H1 (cell line): ENCODE data around the gene TRIP13. TPM values are rescaled to one million over a fixed set of nuclear protein-coding genes. Genes with fewer than 3 reads are reported as not detected.

ENCODE experiments used
- BACH1 ChIP-seq: IDR thresholded peaks from 2 replicates; pipeline ENCODE4 v1.6.1; 2012; ENCODE audit warnings: low read length, improper control_type of control experiment
- MAFK ChIP-seq: IDR thresholded peaks from 2 replicates; pipeline ENCODE4 v1.6.1; 2012; ENCODE audit warnings: low read depth, mild to moderate bottlenecking, improper control_type of control experiment, low read length
- SIRT6 ChIP-seq: IDR thresholded peaks from one replicate; pipeline ENCODE4 v1.7.1; 2012; ENCODE audit warnings: low read length, inconsistent platforms
- SP2 ChIP-seq: IDR thresholded peaks from 2 replicates; pipeline ENCODE4 v1.6.1; 2012; ENCODE audit warnings: mild to moderate bottlenecking, low read length, inconsistent platforms
- TEAD4 ChIP-seq: IDR thresholded peaks from 2 replicates; pipeline ENCODE4 v1.6.1; 2012; ENCODE audit warnings: low read depth, low read length, inconsistent platforms, mixed read lengths
- polyA plus RNA-seq, 7 experiments: library from polyadenylated mRNA; depleted of rRNA in 3 of 7; stranded (reverse) in 5 of 7; unstranded in 2 of 7; fragments of >200 nt in 5 of 7; fragments of 200-250 nt in 2 of 7; gene quantifications; 1 replicate in 5 of 7; 2 replicates in 1 of 7; 4 replicates in 1 of 7; pipeline versions ENCODE4 v1.2.1 to v1.2.3, GENCODE V29; 2011 to 2013; ENCODE audit warnings: missing spikeins in 2 of 7, mixed read lengths in 2 of 7
- total RNA-seq: library from RNA; stranded (reverse); fragmentation: NEBNext Ultra II Directional; extraction: Animal tissue kit (Norgen Biotek cat#: 25700); gene quantifications from 2 replicates; pipeline ENCODE4 v1.2.1, GENCODE V29; 2021

The TRIP13 gene
- total and polyA plus RNA-seq, 2 of the 8 experiments (the other 6 are each of a cell fraction or from before 2014, with no cell fraction given) = 20.0 to 39.2 TPM

DNA sequence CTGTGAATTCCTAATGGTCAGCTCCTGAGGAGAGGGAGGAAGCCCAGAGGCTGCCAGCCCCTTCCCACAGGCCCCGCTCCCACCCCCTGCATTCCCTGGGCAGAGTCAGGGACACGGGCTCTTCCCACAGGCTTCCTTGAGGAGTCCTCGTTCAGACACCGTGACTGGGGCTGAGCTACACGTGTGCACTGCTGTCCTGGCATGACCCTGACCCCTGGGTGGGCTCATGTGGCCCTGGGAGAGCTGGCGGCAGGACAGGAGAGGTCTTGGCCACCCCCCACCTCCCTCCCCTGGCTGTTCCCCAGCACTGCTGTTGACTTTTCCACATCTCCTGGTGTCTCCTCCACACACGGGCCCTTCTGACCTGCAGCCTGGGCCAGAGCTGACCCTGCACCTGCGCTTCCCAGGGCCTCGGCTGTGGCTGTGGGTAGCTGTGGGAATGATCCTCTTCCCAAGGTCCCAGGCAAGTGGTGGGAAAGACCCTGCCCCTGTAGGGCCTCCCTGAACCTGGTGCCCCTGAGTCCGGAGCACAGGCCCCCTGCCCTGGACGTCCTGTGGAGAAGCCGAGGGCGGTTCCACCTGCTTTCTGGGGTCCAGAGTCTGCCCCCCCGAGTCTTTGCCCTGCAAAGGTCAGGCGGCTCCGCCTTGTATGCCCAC, 59.4 kb downstream of the TRIP13 start (continued):
- TF ChIP-seq TEAD4 (no peak), SIRT6 (no peak), BACH1 (no peak), MAFK (no peak), SP2 (no peak)
